Stimulated activated CD4-positive, alpha-beta T cell treated with anti-CD3 and anti-CD28 coated beads, Interleukin-1b, Interleukin-23, amount 100 ng/mL, for 48 hours (primary cell): ENCODE results near the gene FBRSL1.
"Not testable (repeated sequence)": the region's sequence is repeated elsewhere in the genome, so short reads cannot be mapped to it uniquely, and the experiment has no call there.

Experiments used
- DNase-seq: peaks from one replicate; pipeline ENCODE4 v3.0.0-alpha.2; 2020

FBRSL1 gene

GRCh38 chr12:132454193-132454932, 35.6 kb upstream of the FBRSL1 start:
- DNase-seq = no peak

DNA sequence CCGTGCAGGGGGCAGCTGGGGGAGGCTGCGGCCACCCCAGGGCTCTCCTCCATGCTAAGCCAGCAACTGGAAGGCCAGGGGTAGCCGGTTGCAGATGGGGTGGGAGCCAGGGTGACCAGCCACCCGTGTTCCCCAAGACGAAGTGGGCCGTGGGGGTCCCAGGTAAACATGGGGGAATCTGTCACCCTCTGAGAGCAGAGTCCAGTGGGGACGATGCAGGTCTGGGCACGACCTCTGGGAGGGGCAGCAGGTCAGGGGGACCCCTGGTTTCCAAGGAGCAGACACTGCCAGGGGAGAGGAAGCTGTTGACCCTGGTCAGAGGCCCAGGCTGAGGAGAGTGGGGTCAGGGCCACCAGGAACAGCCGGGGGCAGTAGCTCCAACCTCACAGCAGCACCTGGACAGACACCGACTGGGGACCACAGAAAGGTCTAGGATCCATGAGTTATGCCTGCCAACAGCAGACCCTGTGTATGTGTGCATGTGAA, 35.0 kb upstream of the FBRSL1 start:
- DNase-seq = no peak

- no peak for DNase-seq
Observed at GRCh38 chr12:132455565-132455964, 34.4 kb upstream of the FBRSL1 start.

- no peak for DNase-seq
Observed at GRCh38 chr12:132456186-132456943, 33.6 kb upstream of the FBRSL1 start.

DNA sequence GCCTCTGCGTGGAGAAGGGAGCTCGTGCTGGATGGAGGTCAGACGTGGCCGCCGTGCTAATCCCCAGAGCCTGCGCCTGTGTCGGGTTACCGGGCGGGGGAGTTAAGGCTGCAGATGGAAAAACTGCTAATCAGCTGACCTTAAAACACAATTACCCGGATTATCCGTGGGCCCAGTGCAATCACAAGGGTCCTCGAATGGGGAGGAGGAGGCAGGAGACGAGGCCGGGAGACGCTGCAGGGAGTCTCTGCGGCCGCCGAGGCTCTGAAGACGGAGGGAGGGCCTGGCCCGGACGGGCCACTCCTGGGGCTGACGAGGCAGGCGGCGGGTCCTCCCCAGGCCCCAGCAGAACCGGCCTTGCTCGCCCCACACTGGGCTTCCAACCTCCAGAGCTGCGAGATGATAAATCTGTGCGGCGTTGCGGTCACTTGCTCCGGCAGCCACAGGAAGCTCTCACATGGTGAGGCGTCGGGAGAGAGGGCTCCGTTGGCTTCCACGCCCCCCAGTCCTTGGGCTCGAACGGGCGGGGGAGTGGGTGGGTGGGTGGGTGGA, 32.9 kb upstream of the FBRSL1 start:
- no peak for DNase-seq

DNA sequence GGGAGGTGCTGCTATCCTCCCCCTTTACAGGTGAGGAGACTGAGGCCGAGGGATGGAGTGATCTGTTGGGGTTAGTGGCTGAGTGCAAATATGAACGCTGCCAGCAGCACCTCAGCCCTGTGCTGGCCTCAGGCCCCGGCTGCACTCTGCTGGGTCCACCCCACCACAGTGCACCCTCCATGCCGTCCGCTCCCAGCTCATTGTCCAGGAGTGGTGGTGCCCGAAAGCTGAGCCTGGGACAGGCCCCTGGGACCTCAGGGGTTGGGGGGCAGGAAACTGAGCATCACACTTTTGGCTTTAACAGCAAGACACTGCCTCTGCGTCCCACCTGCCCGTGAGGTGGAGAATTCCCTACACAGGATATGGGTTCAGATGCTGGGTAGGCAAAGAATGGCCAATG, 31.5 kb upstream of the FBRSL1 start:
- DNase-seq = no peak

GRCh38 chr12:132458846-132459641, 30.9 kb upstream of the FBRSL1 start:
- no peak for DNase-seq

DNA sequence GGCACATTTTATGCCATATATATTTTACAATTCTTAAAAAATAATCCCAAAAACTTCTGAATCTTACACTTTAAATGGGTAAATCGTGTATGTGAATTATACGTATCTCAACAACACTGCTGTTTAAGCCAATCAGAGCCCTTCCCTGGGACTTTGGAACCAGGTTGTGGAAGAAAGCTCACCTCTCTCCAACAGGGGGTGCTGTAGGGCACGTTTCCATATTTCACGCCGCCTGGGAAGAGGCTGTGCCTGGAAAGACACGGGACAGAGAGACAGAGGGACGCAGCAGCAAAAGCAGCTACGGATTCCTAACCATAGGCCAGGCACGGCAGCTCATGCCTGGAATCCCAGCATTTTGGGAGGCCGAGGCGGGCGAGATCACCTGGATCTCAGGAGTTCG, 29.4 kb upstream of the FBRSL1 start:
- no peak for DNase-seq

DNA sequence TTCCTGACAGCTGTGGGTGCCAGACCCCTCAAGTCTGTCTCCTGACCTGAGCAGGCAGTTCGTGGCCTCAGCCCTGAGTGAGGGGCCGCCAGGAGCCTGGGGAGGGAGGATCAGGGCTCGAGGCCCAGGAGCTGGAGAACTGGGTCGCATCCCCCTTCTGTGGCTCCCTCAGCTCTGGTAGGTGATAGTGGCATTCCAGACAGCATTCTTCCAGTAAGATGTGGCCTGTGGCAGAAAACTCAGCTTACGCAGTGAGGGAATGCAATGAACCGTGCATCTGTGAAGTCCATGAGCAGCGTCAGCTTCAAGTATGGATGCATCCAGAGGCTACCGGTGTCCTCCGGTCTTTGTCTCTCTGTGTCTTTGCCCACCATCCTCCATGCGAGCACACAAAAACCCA, 28.4 kb upstream of the FBRSL1 start:
- no peak for DNase-seq

DNA sequence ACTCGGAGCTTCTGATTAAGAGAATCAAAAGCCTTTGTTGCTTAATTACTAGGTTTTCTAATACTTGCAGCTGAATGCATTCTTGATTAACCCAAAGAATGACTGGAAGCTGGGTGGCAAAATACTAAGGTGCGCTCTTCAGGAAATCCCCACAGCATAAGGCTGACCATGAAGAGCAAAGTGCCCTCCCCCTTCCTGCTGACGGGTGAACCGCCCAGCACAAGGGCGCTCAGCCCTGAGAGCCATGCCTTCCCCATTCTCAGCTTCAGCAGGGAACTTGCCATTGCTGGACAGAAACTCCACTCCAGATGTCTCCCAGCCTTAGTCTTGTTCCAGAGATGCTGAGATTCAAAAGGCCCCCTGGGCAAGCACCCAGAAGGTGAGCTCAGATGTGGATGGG, 27.2 kb upstream of the FBRSL1 start:
- no peak for DNase-seq

- not testable (repeated sequence) for DNase-seq
Observed at GRCh38 chr12:132463284-132463924, 26.5 kb upstream of the FBRSL1 start.

GRCh38 chr12:132464304-132464703, 25.6 kb upstream of the FBRSL1 start:
- DNase-seq = not testable (repeated sequence)

- DNase-seq = no peak
Observed at GRCh38 chr12:132464820-132465219, 25.1 kb upstream of the FBRSL1 start.

- no peak for DNase-seq
Observed at GRCh38 chr12:132465269-132466190, 24.4 kb upstream of the FBRSL1 start.

DNA sequence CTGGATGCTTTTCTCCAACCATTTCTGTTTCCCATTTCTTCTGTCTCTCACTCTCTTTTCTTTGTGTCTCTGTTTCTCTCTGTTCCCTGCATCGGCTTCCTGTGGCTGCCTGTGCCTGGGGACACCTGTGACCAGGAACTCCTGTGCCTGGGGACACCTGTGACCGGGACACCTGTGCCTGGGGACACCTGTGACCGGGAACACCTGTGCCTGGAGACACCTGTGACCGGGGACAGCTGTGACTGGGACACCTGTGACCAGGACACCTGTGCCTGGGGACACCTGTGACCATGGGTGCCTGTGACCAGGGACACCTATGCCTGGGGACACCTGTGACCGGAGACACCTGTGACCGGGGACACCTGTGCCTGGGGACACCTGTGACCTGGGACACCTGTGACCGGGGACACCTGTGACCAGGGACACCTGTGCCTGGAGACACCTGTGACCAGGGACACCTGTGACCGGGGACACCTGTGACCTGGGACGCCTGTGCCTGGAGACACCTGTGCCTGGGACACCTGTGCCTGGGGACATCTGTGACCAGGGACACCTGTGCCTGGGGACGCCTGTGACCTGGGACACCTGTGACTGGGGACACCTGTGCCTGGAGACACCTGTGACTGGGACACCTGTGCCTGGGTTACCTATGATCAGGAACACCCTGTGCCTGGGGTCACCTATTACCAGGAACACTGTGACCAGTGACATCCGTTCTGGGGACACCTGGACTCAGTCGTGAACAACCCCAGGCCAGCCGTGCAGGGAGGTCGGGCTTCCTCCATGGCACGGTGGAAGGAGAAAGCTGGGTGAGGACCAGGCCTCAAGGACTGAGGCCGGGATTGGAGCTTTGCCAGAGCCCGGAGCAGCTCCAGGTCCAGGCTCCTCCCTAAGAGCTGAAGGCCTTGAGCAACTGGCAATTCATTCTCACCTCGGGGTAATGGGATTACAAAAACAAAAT, 23.4 kb upstream of the FBRSL1 start:
- no peak for DNase-seq

GRCh38 chr12:132467511-132467910, 22.4 kb upstream of the FBRSL1 start:
- DNase-seq = no peak

DNA sequence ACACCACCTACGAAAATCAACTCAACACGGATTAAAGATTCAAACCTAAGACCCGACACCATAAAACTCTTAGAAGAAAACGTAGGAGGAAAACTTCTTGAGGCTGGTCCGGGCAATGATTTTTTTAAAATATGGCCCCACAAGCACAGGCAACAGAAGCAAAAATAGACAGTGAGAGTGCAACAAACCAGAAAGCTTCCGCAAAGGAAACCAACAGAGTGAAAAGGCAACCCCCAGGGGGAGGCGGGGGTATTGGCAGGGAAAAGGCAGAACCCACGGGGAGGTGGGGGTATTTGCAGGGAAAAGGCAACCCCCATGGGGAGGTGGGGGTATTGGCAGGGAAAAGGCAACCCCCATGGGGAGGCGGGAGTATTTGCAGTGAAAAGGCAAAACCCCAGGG, 20.5 kb upstream of the FBRSL1 start:
- no peak for DNase-seq

- DNase-seq = no peak
Observed at GRCh38 chr12:132470397-132470796, 19.6 kb upstream of the FBRSL1 start.

DNA sequence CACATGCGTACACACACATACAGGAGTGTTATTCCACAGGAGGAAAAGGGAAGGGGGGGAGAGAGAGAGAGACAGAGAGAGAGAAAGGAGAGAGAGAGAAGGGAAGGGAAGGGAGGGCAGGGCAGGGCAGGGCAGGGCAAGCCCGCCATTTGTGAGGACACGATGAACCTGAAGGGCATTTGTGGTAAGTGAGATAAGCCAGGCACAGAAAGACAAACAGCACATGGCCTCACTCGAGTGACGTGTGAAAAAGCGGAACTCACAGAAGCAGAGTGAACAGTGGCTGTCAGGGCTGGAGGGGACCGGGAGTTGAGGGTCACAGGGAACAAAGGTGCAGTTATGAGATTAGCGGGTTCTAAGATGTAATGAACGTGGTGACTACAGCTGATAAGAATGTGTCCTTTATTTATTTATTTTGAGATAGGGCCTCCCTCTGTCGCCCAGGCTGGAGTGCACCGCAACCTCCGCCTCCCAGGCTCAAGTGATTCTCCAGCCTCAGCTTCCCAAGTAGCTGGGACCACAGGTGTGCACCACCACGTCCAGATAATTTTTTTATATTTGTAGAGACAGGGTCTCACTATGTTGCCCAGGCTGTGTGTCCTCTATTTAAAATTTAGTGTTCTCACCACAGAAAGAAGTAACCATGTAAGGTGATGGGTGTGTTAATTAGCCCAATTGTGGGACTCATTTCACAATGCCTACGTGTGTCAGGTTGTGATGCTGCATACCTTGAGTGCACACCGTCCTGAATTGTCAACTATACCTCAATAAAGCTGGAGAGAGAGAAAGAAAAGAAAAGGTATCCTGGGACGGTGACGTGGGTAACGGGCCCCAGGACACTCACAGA, 18.7 kb upstream of the FBRSL1 start:
- DNase-seq = no peak
